Lower lobe of right lung (tissue), 2 donors: Measurements from ENCODE around the gene GAD2. TPM values are rescaled to one million over a fixed set of nuclear protein-coding genes. Genes with fewer than 3 reads are reported as not detected.

ENCODE experiments used
- ATAC-seq, 2 donors: fragments of 200-7000 bp; cut with Tn5 transposase; one replicate each; pipeline ENCODE4 v1.9.1; 2020 to 2022; ENCODE audit warnings: mild to moderate bottlenecking in 2 of 2, moderate library complexity in 2 of 2
- DNase-seq: peaks from one replicate; pipeline ENCODE4 v3.0.0-alpha.2; 2020
- H3K27ac ChIP-seq: fragments of 200-600 bp; one replicate; pipeline ENCODE4 v1.8.0; 2022
- H3K27me3 ChIP-seq: fragments of 200-600 bp; one replicate; pipeline ENCODE4 v1.8.0; 2022; ENCODE audit warnings: low read depth
- H3K36me3 ChIP-seq: fragments of 200-600 bp; one replicate; pipeline ENCODE4 v1.8.0; 2022; ENCODE audit warnings: mild to moderate bottlenecking
- H3K4me1 ChIP-seq: fragments of 200-600 bp; one replicate; pipeline ENCODE4 v1.8.0; 2022
- H3K4me3 ChIP-seq: fragments of 200-600 bp; one replicate; pipeline ENCODE4 v1.8.0; 2022; ENCODE audit warnings: mild to moderate bottlenecking
- H3K9me3 ChIP-seq: fragments of 200-600 bp; one replicate; pipeline ENCODE4 v1.8.0; 2022
- intact Hi-C: fragments of 100-400 bp; cut with DNase I; formaldehyde crosslinking; loops from one replicate; pipeline ENCODE4 v1.11.0; 2022
- total RNA-seq: library from RNA; stranded (reverse); fragmentation: NEBNext Ultra II Directional; extraction: Animal tissue kit (Norgen Biotek cat#: 25700); gene quantifications from one replicate; pipeline ENCODE4 v1.2.1, GENCODE V29; 2021
- TF ChIP-seq, protein P1 (sequence below): fragments of 200-600 bp; IDR thresholded peaks from one replicate; pipeline ENCODE4 v1.8.0; 2022; ENCODE audit warnings: antibody characterized with exemption, mild to moderate bottlenecking
- donor health status: DM: no; HTN: yes; CAD: no; lungs with severe emphysema.

GAD2 gene
- total RNA-seq, 1 donor from 2014 or later: not detected

DNA sequence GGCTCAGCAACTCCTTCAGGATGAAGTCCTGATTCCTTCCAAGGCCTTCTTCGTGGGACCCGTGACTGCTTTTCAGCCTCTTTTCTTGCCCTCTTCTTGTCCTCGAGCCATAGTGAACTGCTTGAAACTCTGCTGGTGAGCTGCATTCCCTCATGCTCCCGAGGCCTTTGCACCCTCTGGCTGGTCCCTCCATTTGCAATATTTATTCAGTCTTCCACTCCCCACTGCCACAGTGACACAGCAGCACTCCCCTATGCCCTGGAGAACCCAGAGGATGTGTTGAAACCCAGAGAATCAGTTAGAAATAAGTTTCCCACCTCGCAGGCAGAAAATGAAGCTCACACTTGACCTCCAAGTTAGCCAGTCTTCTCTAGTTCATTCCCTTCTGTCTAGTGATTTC is 22.3 kb upstream of the GAD2 start:
- H3K27me3 ChIP-seq: no peaks in the 10 kb centered on the region
- ATAC-seq (no peak), DNase-seq (no peak)
- no peaks in the 10 kb centered on the region for H3K36me3 ChIP-seq
- H3K9me3 ChIP-seq: no peaks in the 10 kb centered on the region
- no peaks in the 10 kb centered on the region for H3K4me1 ChIP-seq
- intact Hi-C loops: no loop called here
- no peak overlapping the region for H3K27ac ChIP-seq
- H3K4me3 ChIP-seq: no peak overlapping the region
- TF ChIP-seq, protein P1, sequence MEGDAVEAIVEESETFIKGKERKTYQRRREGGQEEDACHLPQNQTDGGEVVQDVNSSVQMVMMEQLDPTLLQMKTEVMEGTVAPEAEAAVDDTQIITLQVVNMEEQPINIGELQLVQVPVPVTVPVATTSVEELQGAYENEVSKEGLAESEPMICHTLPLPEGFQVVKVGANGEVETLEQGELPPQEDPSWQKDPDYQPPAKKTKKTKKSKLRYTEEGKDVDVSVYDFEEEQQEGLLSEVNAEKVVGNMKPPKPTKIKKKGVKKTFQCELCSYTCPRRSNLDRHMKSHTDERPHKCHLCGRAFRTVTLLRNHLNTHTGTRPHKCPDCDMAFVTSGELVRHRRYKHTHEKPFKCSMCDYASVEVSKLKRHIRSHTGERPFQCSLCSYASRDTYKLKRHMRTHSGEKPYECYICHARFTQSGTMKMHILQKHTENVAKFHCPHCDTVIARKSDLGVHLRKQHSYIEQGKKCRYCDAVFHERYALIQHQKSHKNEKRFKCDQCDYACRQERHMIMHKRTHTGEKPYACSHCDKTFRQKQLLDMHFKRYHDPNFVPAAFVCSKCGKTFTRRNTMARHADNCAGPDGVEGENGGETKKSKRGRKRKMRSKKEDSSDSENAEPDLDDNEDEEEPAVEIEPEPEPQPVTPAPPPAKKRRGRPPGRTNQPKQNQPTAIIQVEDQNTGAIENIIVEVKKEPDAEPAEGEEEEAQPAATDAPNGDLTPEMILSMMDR: no peak

DNA sequence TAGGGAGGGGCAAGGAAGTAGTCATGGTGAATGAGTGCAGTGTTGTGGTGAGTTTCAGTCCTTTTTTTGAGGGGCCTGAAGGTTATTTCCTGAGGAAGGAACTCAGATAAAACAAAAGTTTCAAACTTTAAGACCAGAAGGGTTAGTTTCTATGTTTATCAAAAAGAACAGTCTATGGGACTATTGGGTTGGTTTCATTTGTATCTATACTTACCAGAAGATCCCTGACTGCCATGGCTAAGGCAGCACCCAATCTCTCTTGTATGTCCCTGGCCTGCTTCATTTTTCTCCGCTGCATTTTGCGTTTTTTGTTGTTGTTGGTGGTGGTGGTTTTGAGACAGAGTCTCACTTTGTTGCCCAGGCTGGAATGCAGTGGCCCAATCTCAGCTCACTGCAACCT is 19.3 kb upstream of the GAD2 start:
- H3K9me3 ChIP-seq: no peaks in the 10 kb centered on the region
- intact Hi-C loops: no loop called here
- no peaks in the 10 kb centered on the region for H3K4me1 ChIP-seq
- no peak for DNase-seq
- no peaks in the 10 kb centered on the region for H3K36me3 ChIP-seq
- H3K4me3 ChIP-seq: no peak overlapping the region
- no peak overlapping the region for H3K27ac ChIP-seq
- TF ChIP-seq, protein P1: no peak
- no peak for ATAC-seq
- H3K27me3 ChIP-seq: no peaks in the 10 kb centered on the region

DNA sequence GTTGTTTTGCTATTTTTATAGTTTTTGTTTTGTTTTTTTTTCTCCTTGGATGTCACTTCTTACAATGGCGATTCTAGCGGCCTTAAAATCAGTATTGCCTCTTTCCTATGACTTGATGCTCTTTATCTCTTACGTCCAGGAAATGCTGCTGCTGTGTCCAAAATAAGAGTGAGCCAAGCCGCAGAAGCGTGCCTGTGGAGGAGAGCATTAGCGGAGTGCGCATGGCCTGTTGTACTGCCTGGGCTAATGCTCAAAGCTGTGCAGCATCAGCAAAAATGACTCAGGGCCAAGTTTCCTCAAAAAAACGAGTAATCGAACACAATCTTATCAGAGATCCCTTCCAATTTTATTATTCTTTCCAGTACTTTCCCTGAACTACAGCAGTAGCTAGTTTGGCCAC is 18.5 kb upstream of the GAD2 start:
- intact Hi-C loops: no loop called here
- Histone ChIP-seq H3K27ac (no peak overlapping the region), H3K4me3 (no peak overlapping the region), H3K9me3 (no peaks in the 10 kb centered on the region), H3K4me1 (no peaks in the 10 kb centered on the region), H3K36me3 (no peaks in the 10 kb centered on the region), H3K27me3 (no peaks in the 10 kb centered on the region)
- no peak for ATAC-seq
- DNase-seq: no peak
- TF ChIP-seq, protein P1: no peak

DNA sequence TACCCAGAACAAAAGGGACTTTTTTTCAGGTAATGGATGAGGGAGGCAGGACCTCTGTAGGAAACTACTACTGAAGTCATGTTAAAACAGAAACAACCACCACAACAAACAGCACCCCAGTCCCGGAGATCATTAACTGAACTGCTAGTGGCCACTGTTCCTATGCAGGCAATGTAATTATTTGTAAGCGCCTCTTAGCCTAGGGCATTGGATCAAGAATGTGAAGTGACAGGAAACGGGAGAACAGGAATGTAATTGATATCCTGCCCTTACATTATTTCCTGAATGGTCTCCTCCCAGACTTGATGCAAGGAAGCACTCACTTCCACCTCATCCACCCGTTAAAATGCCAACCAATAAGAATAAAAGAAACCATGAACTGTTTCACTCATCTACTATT is 16.7 kb upstream of the GAD2 start:
- no peak for ATAC-seq
- Histone ChIP-seq H3K9me3 (no peaks in the 10 kb centered on the region), H3K36me3 (no peaks in the 10 kb centered on the region), H3K27me3 (no peaks in the 10 kb centered on the region), H3K4me1 (no peaks in the 10 kb centered on the region), H3K27ac (no peak overlapping the region), H3K4me3 (no peak overlapping the region)
- TF ChIP-seq, protein P1: no peak
- DNase-seq: no peak
- intact Hi-C loops: no loop called here

DNA sequence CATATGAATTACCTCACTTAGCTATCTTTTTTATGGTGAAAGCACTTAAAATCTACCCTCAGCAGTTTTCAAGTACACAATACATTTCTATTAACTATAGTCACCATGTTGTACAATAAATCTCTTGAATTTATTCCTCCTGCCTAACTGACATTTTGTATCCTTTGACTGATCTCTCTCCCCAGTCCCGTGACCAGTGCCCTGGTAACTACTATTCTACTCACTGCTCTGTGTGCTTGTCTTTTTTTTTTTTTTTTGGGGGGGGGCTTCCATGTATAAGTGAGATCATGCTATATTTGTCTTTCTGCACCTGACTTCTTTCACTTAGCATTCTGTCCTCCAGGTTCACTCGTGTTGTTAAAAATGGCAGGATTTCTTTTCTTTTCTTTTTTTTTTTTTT is 11.4 kb upstream of the GAD2 start:
- intact Hi-C loops: no loop called here
- H3K27ac ChIP-seq: no peak overlapping the region
- no peak for ATAC-seq

More for the DNA sequence above, 11.4 kb upstream of the GAD2 start:
- no peak for DNase-seq
- Histone ChIP-seq H3K27me3 (no peaks in the 10 kb centered on the region), H3K4me1 (no peaks in the 10 kb centered on the region), H3K36me3 (no peaks in the 10 kb centered on the region), H3K9me3 (peaks cover 8% of the 10 kb centered on the region), H3K4me3 (no peak overlapping the region)
- TF ChIP-seq, protein P1: no peak
